HEK293 (cell line): Measurements from ENCODE around the gene SLC4A8.
A peak's percentile ranks its signal among the peaks of the same experiment; 100 is the strongest.

Experiments
- CTCF ChIA-PET: fragments of 350-600 bp; formaldehyde crosslinking; extraction: SDS; loops from one replicate; lab custom pipeline; 2021; ENCODE audit warnings: antibody characterized with exemption; lab: Yijun Ruan, JAX
- POLR2A ChIA-PET: fragments of 300-600 bp; formaldehyde crosslinking; extraction: SDS; loops from one replicate; lab custom pipeline; 2020; ENCODE audit warnings: antibody characterized with exemption, inconsistent platforms; lab: Yijun Ruan, JAX
- H3K27ac ChIP-seq: fragments of 200-500 bp; sonication (Bioruptor generic); 2 replicates; pipeline ENCODE4 v1.5.1; 2014; ENCODE audit warnings: low read depth, low read length, control low read depth, inconsistent platforms; ENCODE audit errors: extremely low read depth
- H3K36me3 ChIP-seq, 2 experiments: fragments of 200-500 bp in 1 of 2; sonication (Bioruptor generic) in 1 of 2; 1 replicate in 1 of 2; 2 replicates in 1 of 2; pipeline ENCODE4 v1.5.1; 2014 to 2017; ENCODE audit warnings: inconsistent platforms in 2 of 2, low read length in 2 of 2; ENCODE audit not compliant: control insufficient read depth in 2 of 2, insufficient read depth in 1 of 2
- H3K4me1 ChIP-seq: fragments of 200-500 bp; sonication (Bioruptor generic); 2 replicates; pipeline ENCODE4 v1.5.1; 2014; ENCODE audit warnings: mild to moderate bottlenecking, low read length, inconsistent platforms; ENCODE audit not compliant: control insufficient read depth, insufficient read depth
- H3K4me3 ChIP-seq: 2 replicates; pipeline ENCODE4 v1.5.1; 2011; ENCODE audit warnings: low read depth, mild to moderate bottlenecking, control low read depth, low read length, moderate library complexity
- H3K9me3 ChIP-seq: fragments of 200-500 bp; sonication (Bioruptor generic); 2 replicates; pipeline ENCODE4 v1.5.1; 2014; ENCODE audit warnings: low read depth, low read length, inconsistent platforms; ENCODE audit not compliant: control insufficient read depth, insufficient read depth
- GLIS1 ChIP-seq: fragments of 450-650 bp; formaldehyde crosslinking; IDR thresholded peaks from 2 replicates; pipeline ENCODE4 v1.5.1; 2016; ENCODE audit warnings: missing biosample characterization, missing genetic modification characterization
- MYNN ChIP-seq: fragments of 450-650 bp; formaldehyde crosslinking; IDR thresholded peaks from 2 replicates; pipeline ENCODE4 v1.5.1; 2016; ENCODE audit warnings: missing biosample characterization, missing genetic modification characterization, borderline replicate concordance
- PRDM1 ChIP-seq: fragments of 450-650 bp; formaldehyde crosslinking; IDR thresholded peaks from 2 replicates; pipeline ENCODE4; 2016; ENCODE audit warnings: missing biosample characterization, missing genetic modification characterization
- SALL2 ChIP-seq: fragments of 450-650 bp; formaldehyde crosslinking; IDR thresholded peaks from 2 replicates; pipeline ENCODE4 v1.5.0; 2017; ENCODE audit warnings: missing biosample characterization, mild to moderate bottlenecking, missing genetic modification characterization, borderline replicate concordance
- SCRT1 ChIP-seq: fragments of 450-650 bp; formaldehyde crosslinking; IDR thresholded peaks from 2 replicates; pipeline ENCODE4 v1.5.1; 2016; ENCODE audit warnings: missing biosample characterization, missing genetic modification characterization, borderline replicate concordance
- SCRT2 ChIP-seq: fragments of 450-650 bp; formaldehyde crosslinking; IDR thresholded peaks from 2 replicates; pipeline ENCODE4 v1.5.1; 2016; ENCODE audit warnings: missing biosample characterization, missing genetic modification characterization
- WT1 ChIP-seq: fragments of 450-650 bp; formaldehyde crosslinking; IDR thresholded peaks from 2 replicates; pipeline ENCODE4 v1.5.1; 2016; ENCODE audit warnings: missing biosample characterization, missing genetic modification characterization
- ZFP69B ChIP-seq: fragments of 450-650 bp; formaldehyde crosslinking; IDR thresholded peaks from 2 replicates; pipeline ENCODE4 v1.5.1; 2016; ENCODE audit warnings: missing biosample characterization, missing genetic modification characterization
- ZNF10 ChIP-seq: fragments of 450-650 bp; formaldehyde crosslinking; IDR thresholded peaks from 2 replicates; pipeline ENCODE4 v1.5.1; 2017; ENCODE audit warnings: missing biosample characterization, missing genetic modification characterization
- ZNF112 ChIP-seq: fragments of 450-650 bp; formaldehyde crosslinking; IDR thresholded peaks from 2 replicates; pipeline ENCODE4 v1.5.0; 2017; ENCODE audit warnings: missing biosample characterization, missing genetic modification characterization
- ZNF114 ChIP-seq: fragments of 450-650 bp; formaldehyde crosslinking; IDR thresholded peaks from 2 replicates; pipeline ENCODE4 v1.5.0; 2017; ENCODE audit warnings: missing biosample characterization, missing genetic modification characterization
- ZNF133 ChIP-seq: fragments of 450-650 bp; formaldehyde crosslinking; IDR thresholded peaks from 2 replicates; pipeline ENCODE4 v1.5.1; 2016; ENCODE audit warnings: missing biosample characterization, missing genetic modification characterization
- ZNF138 ChIP-seq: fragments of 450-650 bp; formaldehyde crosslinking; IDR thresholded peaks from 2 replicates; pipeline ENCODE4 v1.5.1; 2016; ENCODE audit warnings: missing biosample characterization, missing genetic modification characterization, borderline replicate concordance
- ZNF2 ChIP-seq: fragments of 450-650 bp; formaldehyde crosslinking; IDR thresholded peaks from 2 replicates; pipeline ENCODE4 v1.5.1; 2016; ENCODE audit warnings: missing biosample characterization, missing genetic modification characterization
- ZNF202 ChIP-seq: fragments of 450-650 bp; formaldehyde crosslinking; IDR thresholded peaks from 2 replicates; pipeline ENCODE4 v1.5.1; 2016; ENCODE audit warnings: missing biosample characterization, missing genetic modification characterization, borderline replicate concordance
- ZNF23 ChIP-seq: fragments of 450-650 bp; formaldehyde crosslinking; IDR thresholded peaks from 2 replicates; pipeline ENCODE4 v1.5.1; 2016; ENCODE audit warnings: missing biosample characterization, missing genetic modification characterization, borderline replicate concordance
- ZNF248 ChIP-seq: fragments of 450-650 bp; formaldehyde crosslinking; IDR thresholded peaks from 2 replicates; pipeline ENCODE4 v1.5.1; 2017; ENCODE audit warnings: missing biosample characterization, missing genetic modification characterization
- ZNF324 ChIP-seq: fragments of 450-650 bp; formaldehyde crosslinking; IDR thresholded peaks from 2 replicates; pipeline ENCODE4 v1.5.1; 2016; ENCODE audit warnings: missing biosample characterization, missing genetic modification characterization
- ZNF48 ChIP-seq: fragments of 450-650 bp; formaldehyde crosslinking; IDR thresholded peaks from 2 replicates; pipeline ENCODE4 v1.5.1; 2016; ENCODE audit warnings: missing biosample characterization, missing genetic modification characterization
- ZNF530 ChIP-seq: fragments of 450-650 bp; formaldehyde crosslinking; IDR thresholded peaks from 2 replicates; pipeline ENCODE4 v1.5.1; 2016; ENCODE audit warnings: low read depth, missing biosample characterization, missing genetic modification characterization
- ZNF610 ChIP-seq: fragments of 450-650 bp; formaldehyde crosslinking; IDR thresholded peaks from 2 replicates; pipeline ENCODE4 v1.5.1; 2016; ENCODE audit warnings: missing biosample characterization, missing genetic modification characterization, borderline replicate concordance
- ZNF624 ChIP-seq: fragments of 450-650 bp; formaldehyde crosslinking; IDR thresholded peaks from 2 replicates; pipeline ENCODE4 v1.5.1; 2017; ENCODE audit warnings: missing biosample characterization, missing genetic modification characterization
- ZNF626 ChIP-seq: fragments of 450-650 bp; sonication (Bioruptor Pico); formaldehyde crosslinking; IDR thresholded peaks from 2 replicates; pipeline ENCODE4 v1.5.1; 2018; ENCODE audit warnings: missing biosample characterization, missing genetic modification characterization, inconsistent platforms
- ZNF629 ChIP-seq: fragments of 450-650 bp; formaldehyde crosslinking; IDR thresholded peaks from 2 replicates; pipeline ENCODE4 v1.5.1; 2017; ENCODE audit warnings: missing biosample characterization, missing genetic modification characterization
- ZNF658 ChIP-seq: fragments of 450-650 bp; formaldehyde crosslinking; IDR thresholded peaks from 2 replicates; pipeline ENCODE4; 2016; ENCODE audit warnings: missing biosample characterization, missing genetic modification characterization
- ZNF701 ChIP-seq: fragments of 450-650 bp; formaldehyde crosslinking; IDR thresholded peaks from 2 replicates; pipeline ENCODE4 v1.5.1; 2016; ENCODE audit warnings: missing biosample characterization, missing genetic modification characterization
- ZNF707 ChIP-seq: fragments of 450-650 bp; formaldehyde crosslinking; IDR thresholded peaks from 2 replicates; pipeline ENCODE4 v1.5.1; 2016; ENCODE audit warnings: missing biosample characterization, missing genetic modification characterization
- ZNF747 ChIP-seq: fragments of 450-650 bp; formaldehyde crosslinking; IDR thresholded peaks from 2 replicates; pipeline ENCODE4 v1.5.1; 2016; ENCODE audit warnings: missing biosample characterization, missing genetic modification characterization
- ZNF776 ChIP-seq: fragments of 450-650 bp; formaldehyde crosslinking; IDR thresholded peaks from 2 replicates; pipeline ENCODE4 v1.5.0; 2017; ENCODE audit warnings: missing biosample characterization, missing genetic modification characterization, borderline replicate concordance
- ZNF785 ChIP-seq: fragments of 450-650 bp; formaldehyde crosslinking; IDR thresholded peaks from 2 replicates; pipeline ENCODE4 v1.5.1; 2016; ENCODE audit warnings: missing biosample characterization, missing genetic modification characterization
- ZSCAN23 ChIP-seq: fragments of 450-650 bp; formaldehyde crosslinking; IDR thresholded peaks from 2 replicates; pipeline ENCODE4 v1.5.1; 2016; ENCODE audit warnings: missing biosample characterization, missing genetic modification characterization
- ZSCAN5A ChIP-seq: fragments of 450-650 bp; formaldehyde crosslinking; IDR thresholded peaks from 2 replicates; pipeline ENCODE4 v1.5.1; 2016; ENCODE audit warnings: missing biosample characterization, missing genetic modification characterization

SLC4A8 gene

GRCh38 chr12:51409846-51410245 is 14.8 kb upstream of the SLC4A8 start:
- Histone ChIP-seq H3K4me3 (no peak overlapping the region), H3K36me3 (no peaks in the 10 kb centered on the region; a peak in 1 of 3 replicates), H3K27ac (no peak overlapping the region), H3K4me1 (peaks cover 7% of the 10 kb centered on the region), H3K9me3 (no peaks in the 10 kb centered on the region)
- CTCF ChIA-PET = interaction anchor here (0.6 to 1.3 kb wide), 4 partner anchors 8 to 905 kb away, joined by 3 to 5 read pairs (median 4); no protein-coding TSS in a partner anchor
- POLR2A ChIA-PET = no interaction called here
- TF ChIP-seq ZNF10 (0 out of 2 replicates have a peak, but pooled peaks have one; percentile 47), ZNF624 (tag by site-specific recombination) (no peak), ZNF747 (tag by site-specific recombination) (no peak)
- TF ChIP-seq, all 188 proteins: peak for 1

- no peaks in the 10 kb centered on the region; a peak in 1 of 3 replicates for H3K36me3 ChIP-seq
- H3K9me3 ChIP-seq = no peaks in the 10 kb centered on the region
- no peak for TF ChIP-seq ZSCAN23 (tag by site-specific recombination)
- no peak for TF ChIP-seq ZNF785 (tag by site-specific recombination)
- no peak for TF ChIP-seq ZFP69B (tag by site-specific recombination)
- TF ChIP-seq ZNF133 = no peak
- peak; percentile 93 for TF ChIP-seq SCRT2 (tag by site-specific recombination)
- TF ChIP-seq ZNF23 (tag by site-specific recombination) = no peak
- no peak for TF ChIP-seq GLIS1
- TF ChIP-seq WT1 = no peak
- no peak for TF ChIP-seq ZNF701
- peak; percentile 83 for TF ChIP-seq SCRT1 (tag by site-specific recombination)
- TF ChIP-seq SALL2 (tag by site-specific recombination) = no peak
- no peak for TF ChIP-seq ZNF530 (tag by site-specific recombination)
- no peak overlapping the region for H3K4me3 ChIP-seq
- H3K4me1 ChIP-seq = no peaks in the 10 kb centered on the region
- ChIA-PET POLR2A (no interaction called here), CTCF (interaction anchor here (1.4 kb wide), 1 partner anchor 9 kb away, joined by 5 read pairs; no protein-coding TSS in a partner anchor)
- H3K27ac ChIP-seq = no peak overlapping the region
Observed at GRCh38 chr12:51413149-51413548, 11.5 kb upstream of the SLC4A8 start.

- H3K4me1 ChIP-seq = no peaks in the 10 kb centered on the region
- no peak overlapping the region for H3K27ac ChIP-seq
- no peaks in the 10 kb centered on the region; a peak in 1 of 3 replicates for H3K36me3 ChIP-seq
- no peak overlapping the region for H3K4me3 ChIP-seq
- CTCF ChIA-PET = interaction anchor here (0.6 to 0.7 kb wide), 2 partner anchors 410 to 1329 kb away, joined by 3 to 5 read pairs; no protein-coding TSS in a partner anchor
- POLR2A ChIA-PET = no interaction called here
- no peak for TF ChIP-seq ZNF112 (tag by site-specific recombination)
- TF ChIP-seq ZNF610 (tag by site-specific recombination) = no peak
- no peak for TF ChIP-seq ZNF530 (tag by site-specific recombination)
- TF ChIP-seq ZNF776 = no peak
- TF ChIP-seq MYNN (tag by site-specific recombination) = no peak
- H3K9me3 ChIP-seq = no peaks in the 10 kb centered on the region
Observed at GRCh38 chr12:51413791-51414190, 10.8 kb upstream of the SLC4A8 start.

GRCh38 chr12:51415931-51416330 is 8.7 kb upstream of the SLC4A8 start:
- H3K9me3 ChIP-seq = no peaks in the 10 kb centered on the region
- no peaks in the 10 kb centered on the region for H3K4me1 ChIP-seq
- H3K36me3 ChIP-seq = no peaks in the 10 kb centered on the region; a peak in 1 of 3 replicates
- POLR2A ChIA-PET = no interaction called here
- no peak overlapping the region for H3K27ac ChIP-seq
- CTCF ChIA-PET = interaction anchor here (0.7 to 1.1 kb wide), 2 partner anchors 115 to 118 kb away, joined by 3 read pairs; no protein-coding TSS in a partner anchor
- no peak overlapping the region for H3K4me3 ChIP-seq
- no peak for TF ChIP-seq ZNF248 (tag by site-specific recombination)
- no peak for TF ChIP-seq ZNF629 (tag by site-specific recombination)
- no peak for TF ChIP-seq ZSCAN5A (tag by site-specific recombination)
- TF ChIP-seq ZNF114 (tag by site-specific recombination) = no peak
- no peak for TF ChIP-seq ZNF658
- no peak for TF ChIP-seq ZNF202
- TF ChIP-seq ZNF324 (tag by site-specific recombination) = no peak
- TF ChIP-seq ZNF2 (tag by site-specific recombination) = no peak
- TF ChIP-seq ZNF48 = no peak
- 0 out of 2 replicates have a peak, but pooled peaks have one; percentile 17 for TF ChIP-seq PRDM1 (tag by site-specific recombination)
- no peak for TF ChIP-seq ZNF626 (tag by site-specific recombination)
- TF ChIP-seq ZNF707 (tag by site-specific recombination) = no peak
- TF ChIP-seq ZNF138 = no peak
